NCI-H146 treated with DMSO at 0.1 percent for 48 hours (cell line): ENCODE data around the gene ZNF816.
"Not testable (repeated sequence)": the region's sequence is repeated elsewhere in the genome, so short reads cannot be mapped to it uniquely, and the experiment has no call there.

Source experiments
- DNase-seq: peaks from one replicate; lab custom pipeline; 2025; ENCODE audit not compliant: unreplicated experiment; lab: John Stamatoyannopoulos, UW

Gene ZNF816

GRCh38 chr19:52936151-52936953 lies 26.3 kb downstream of the ZNF816 start:
- DNase-seq, result no peak

- DNase-seq, result no peak
Measured at GRCh38 chr19:52935434-52935833, 27.2 kb downstream of the ZNF816 start.

- DNase-seq, result not testable (repeated sequence)
Measured at GRCh38 chr19:52924641-52925040, 38.0 kb downstream of the ZNF816 start.

- no peak for DNase-seq
Measured at GRCh38 chr19:52923778-52924593, 38.7 kb downstream of the ZNF816 start.

GRCh38 chr19:52922841-52923777 lies 39.6 kb downstream of the ZNF816 start, which contains the start of gene ZNF888:
TSS of gene ZNF888 (minus strand) at chr19:52923428. CDS start at chr19:52917873, 5,555 bp downstream.
- peak; percentile 81 for DNase-seq

GRCh38 chr19:52917531-52917930 lies 45.1 kb downstream of the ZNF816 start:
- DNase-seq, result no peak

DNA sequence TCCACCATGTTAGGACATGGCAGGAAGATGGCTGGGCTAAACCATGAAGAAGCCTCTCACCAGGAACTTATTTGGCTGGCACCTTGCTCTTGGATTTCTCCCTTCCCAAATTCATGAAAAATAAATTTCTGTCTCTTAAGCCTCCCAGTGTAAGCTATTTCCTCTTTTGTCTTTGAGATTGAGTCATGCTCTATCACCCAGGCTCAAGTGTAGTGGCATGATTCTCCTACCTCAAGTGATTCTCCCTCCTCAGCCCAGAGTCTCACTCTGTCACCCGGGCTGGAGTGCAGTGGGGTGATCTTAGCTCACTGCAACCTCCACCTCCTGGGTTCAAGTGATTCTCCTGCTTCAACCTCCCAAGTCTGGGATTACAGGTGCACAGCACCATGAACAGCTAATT lies 52.0 kb downstream of the ZNF816 start:
- no peak for DNase-seq

- DNase-seq, result not testable (repeated sequence)
Measured at GRCh38 chr19:52904052-52904780, 58.5 kb downstream of the ZNF816 start.

DNA sequence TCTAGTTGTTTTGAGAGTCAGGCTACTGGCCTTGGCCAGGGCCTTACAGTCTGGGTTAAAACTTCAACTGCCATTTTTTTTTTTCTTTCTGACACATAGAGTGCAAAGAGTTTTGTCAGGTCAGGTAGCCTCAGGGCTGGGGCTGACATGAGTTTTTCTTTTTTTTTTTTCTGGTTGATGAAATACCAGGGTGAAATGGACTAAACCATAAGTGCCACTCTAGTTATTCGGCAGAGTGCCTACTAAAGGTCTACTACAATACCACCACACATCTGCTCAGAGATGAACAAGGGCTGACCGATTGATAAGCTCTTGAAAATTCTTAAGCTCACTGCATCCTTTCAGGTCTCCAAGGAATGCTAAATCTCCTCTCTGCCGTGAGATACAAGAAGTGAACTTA lies 60.8 kb downstream of the ZNF816 start:
- DNase-seq, result no peak
